ENCODE measurements around the gene PIP4K2A.

DNA sequence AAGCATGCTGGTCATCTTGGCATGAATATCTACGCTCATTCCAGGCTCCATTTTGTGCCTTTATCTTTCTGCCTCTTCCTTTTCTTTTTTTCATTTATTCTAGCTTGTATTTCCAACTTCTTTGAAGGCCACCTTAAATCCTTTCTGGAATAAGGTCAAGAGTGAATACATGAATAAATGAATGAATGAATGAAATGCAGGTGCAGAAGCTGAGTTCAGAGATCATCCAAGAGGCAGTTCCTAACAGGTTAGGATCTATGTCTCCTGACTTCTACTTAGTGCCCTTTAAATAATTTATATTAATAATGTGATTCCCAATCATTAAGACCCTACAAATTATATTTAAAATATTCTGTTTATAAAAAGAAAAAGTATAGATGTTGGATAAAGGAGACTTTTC is 125.9 kb downstream of the PIP4K2A start:
- TF ChIP-seq, protein P1, sequence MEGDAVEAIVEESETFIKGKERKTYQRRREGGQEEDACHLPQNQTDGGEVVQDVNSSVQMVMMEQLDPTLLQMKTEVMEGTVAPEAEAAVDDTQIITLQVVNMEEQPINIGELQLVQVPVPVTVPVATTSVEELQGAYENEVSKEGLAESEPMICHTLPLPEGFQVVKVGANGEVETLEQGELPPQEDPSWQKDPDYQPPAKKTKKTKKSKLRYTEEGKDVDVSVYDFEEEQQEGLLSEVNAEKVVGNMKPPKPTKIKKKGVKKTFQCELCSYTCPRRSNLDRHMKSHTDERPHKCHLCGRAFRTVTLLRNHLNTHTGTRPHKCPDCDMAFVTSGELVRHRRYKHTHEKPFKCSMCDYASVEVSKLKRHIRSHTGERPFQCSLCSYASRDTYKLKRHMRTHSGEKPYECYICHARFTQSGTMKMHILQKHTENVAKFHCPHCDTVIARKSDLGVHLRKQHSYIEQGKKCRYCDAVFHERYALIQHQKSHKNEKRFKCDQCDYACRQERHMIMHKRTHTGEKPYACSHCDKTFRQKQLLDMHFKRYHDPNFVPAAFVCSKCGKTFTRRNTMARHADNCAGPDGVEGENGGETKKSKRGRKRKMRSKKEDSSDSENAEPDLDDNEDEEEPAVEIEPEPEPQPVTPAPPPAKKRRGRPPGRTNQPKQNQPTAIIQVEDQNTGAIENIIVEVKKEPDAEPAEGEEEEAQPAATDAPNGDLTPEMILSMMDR (conservative IDR thresholded peaks at IDR 0.05): no peak
- TF ChIP-seq EZH2 (IDR thresholded peaks at IDR 0.05; ENCODE audit: low read depth): no peak
